Uterus (tissue), 2 donors: ENCODE data around the gene NHLRC2.

Source experiments
- POLR2A ChIP-seq, 2 donors: fragments of 450-650 bp; IDR thresholded peaks; one replicate each; pipeline ENCODE4 v1.6.1; 2016; ENCODE audit warnings: antibody characterized with exemption in 2 of 2, mild to moderate bottlenecking in 1 of 2, moderate library complexity in 1 of 2
- TF ChIP-seq, protein P1 (sequence below), 4 experiments: fragments of 200-600 bp in 2 of 4; fragments of 450-650 bp in 2 of 4; sonication (generic) in 2 of 4; IDR thresholded peaks; one replicate each; pipeline ENCODE4 v1.5.1; 2016 to 2019; ENCODE audit warnings: antibody characterized with exemption in 4 of 4, mild to moderate bottlenecking in 2 of 4, moderate library complexity in 1 of 4

DNA sequence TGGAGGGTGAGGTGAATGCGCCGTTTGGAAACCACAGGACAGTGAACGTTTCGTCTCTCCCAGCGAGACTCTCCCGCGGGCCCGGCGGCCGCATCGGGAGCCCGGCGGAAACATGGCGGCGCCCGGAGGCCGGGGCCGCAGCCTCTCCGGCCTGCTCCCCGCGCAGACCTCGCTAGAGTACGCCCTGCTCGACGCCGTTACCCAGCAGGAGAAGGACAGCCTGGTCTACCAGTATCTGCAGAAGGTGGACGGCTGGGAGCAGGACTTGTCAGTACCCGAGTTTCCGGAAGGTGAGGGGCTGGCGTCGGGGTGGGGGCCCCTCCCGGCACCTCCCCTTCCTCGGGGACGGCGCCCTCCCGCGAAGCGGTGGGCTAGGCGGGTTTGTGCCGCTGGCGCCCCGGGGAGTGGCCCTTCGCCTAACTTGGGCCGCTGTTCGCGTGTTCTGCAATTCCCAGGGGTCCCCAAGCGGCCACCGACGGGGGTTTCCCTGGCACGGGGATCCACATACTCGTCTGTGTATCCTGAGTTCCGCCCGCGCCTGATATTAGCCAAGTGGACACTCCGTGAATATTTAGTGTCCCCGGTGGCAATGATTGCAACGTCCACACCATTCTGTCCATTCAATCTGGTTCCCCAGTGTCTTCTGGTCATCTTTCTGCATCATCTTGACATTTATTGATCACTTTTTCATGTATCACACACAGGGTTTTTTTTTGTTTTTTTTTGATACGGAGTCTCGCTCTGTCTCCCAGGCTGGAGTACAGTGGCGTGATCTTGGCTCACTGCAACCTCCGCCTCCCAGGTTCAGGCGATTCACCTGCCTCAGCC lies 514 bp downstream of the NHLRC2 start:
- TF ChIP-seq, protein P1, sequence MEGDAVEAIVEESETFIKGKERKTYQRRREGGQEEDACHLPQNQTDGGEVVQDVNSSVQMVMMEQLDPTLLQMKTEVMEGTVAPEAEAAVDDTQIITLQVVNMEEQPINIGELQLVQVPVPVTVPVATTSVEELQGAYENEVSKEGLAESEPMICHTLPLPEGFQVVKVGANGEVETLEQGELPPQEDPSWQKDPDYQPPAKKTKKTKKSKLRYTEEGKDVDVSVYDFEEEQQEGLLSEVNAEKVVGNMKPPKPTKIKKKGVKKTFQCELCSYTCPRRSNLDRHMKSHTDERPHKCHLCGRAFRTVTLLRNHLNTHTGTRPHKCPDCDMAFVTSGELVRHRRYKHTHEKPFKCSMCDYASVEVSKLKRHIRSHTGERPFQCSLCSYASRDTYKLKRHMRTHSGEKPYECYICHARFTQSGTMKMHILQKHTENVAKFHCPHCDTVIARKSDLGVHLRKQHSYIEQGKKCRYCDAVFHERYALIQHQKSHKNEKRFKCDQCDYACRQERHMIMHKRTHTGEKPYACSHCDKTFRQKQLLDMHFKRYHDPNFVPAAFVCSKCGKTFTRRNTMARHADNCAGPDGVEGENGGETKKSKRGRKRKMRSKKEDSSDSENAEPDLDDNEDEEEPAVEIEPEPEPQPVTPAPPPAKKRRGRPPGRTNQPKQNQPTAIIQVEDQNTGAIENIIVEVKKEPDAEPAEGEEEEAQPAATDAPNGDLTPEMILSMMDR (IDR thresholded peaks at IDR 0.05) = no peak
- TF ChIP-seq POLR2A (IDR thresholded peaks at IDR 0.05) = no peak
